Spleen (tissue), 11 donors: Measurements from ENCODE around the gene GADD45GIP1. TPM values are rescaled to one million over a fixed set of nuclear protein-coding genes. Genes with fewer than 3 reads are reported as not detected.
"Not testable (repeated sequence)": the region's sequence is repeated elsewhere in the genome, so short reads cannot be mapped to it uniquely, and the experiment has no call there.

Source experiments
- DNase-seq: peaks from one replicate; pipeline ENCODE4 v3.0.0-alpha.2; 2020
- H3K27ac ChIP-seq, 8 donors: fragments of 200-600 bp; sonication (generic) in 7 of 8; 1 replicate in 4 of 8; 2 replicates in 4 of 8; pipeline versions ENCODE4 v1.5.0 to v1.8.0; 2016 to 2021; ENCODE audit warnings: inconsistent platforms in 4 of 8, mild to moderate bottlenecking in 4 of 8, moderate library complexity in 1 of 8
- H3K27me3 ChIP-seq, 7 donors: fragments of 200-600 bp; sonication (generic) in 6 of 7; replicated peaks in 1 of 7; 1 replicate in 4 of 7; 2 replicates in 3 of 7; pipeline versions ENCODE4 v1.5.0 to v1.8.0; 2016 to 2021; ENCODE audit warnings: inconsistent platforms in 3 of 7, mild to moderate bottlenecking in 1 of 7
- H3K36me3 ChIP-seq, 6 donors: fragments of 200-600 bp; sonication (generic) in 5 of 6; 1 replicate in 4 of 6; 2 replicates in 2 of 6; pipeline versions ENCODE4 v1.5.0 to v1.8.0; 2016 to 2021; ENCODE audit warnings: inconsistent platforms in 2 of 6
- H3K4me1 ChIP-seq, 6 donors: fragments of 200-600 bp; sonication (generic) in 5 of 6; 1 replicate in 3 of 6; 2 replicates in 3 of 6; pipeline versions ENCODE4 v1.5.0 to v1.8.0; 2016 to 2021; ENCODE audit warnings: inconsistent platforms in 3 of 6
- H3K4me3 ChIP-seq, 8 donors: fragments of 200-600 bp; sonication (generic) in 7 of 8; 1 replicate in 4 of 8; 2 replicates in 4 of 8; pipeline versions ENCODE4 v1.5.0 to v1.8.0; 2016 to 2021; ENCODE audit warnings: inconsistent platforms in 4 of 8, mild to moderate bottlenecking in 4 of 8, moderate library complexity in 2 of 8
- H3K9me3 ChIP-seq, 8 donors: fragments of 200-600 bp; sonication (generic) in 7 of 8; 1 replicate in 4 of 8; 2 replicates in 4 of 8; pipeline versions ENCODE4 v1.5.0 to v1.8.0; 2016 to 2021; ENCODE audit warnings: inconsistent platforms in 4 of 8
- POLR2A ChIP-seq, 3 donors: fragments of 450-650 bp; IDR thresholded peaks; one replicate each; pipeline ENCODE4 v1.5.1; 2017; ENCODE audit warnings: antibody characterized with exemption in 3 of 3, mild to moderate bottlenecking in 1 of 3
- POLR2AphosphoS5 ChIP-seq, 3 donors: sonication (generic); formaldehyde crosslinking; IDR thresholded peaks; one replicate each; pipeline ENCODE4 v1.5.1; 2017; ENCODE audit warnings: antibody characterized with exemption in 3 of 3
- WGBS, 5 donors: extraction: QIAGEN DNeasy Blood & Tissue Kit in 3 of 5; methylation state at CpG; one replicate each; pipeline versions ENCODE4 v1.1.5 to v1.1.7; 2013 to 2018; 5-methylcytosine and 5-hydroxymethylcytosine counted together
- intact Hi-C: fragments of 100-400 bp; cut with DNase I; formaldehyde crosslinking; loops from one replicate; pipeline ENCODE4 v1.15.0; 2023; ENCODE audit warnings: low total_unique reads
- polyA plus RNA-seq, 3 donors: library from polyadenylated mRNA; stranded (reverse); fragments of 200-250 nt; gene quantifications; one replicate each; pipeline ENCODE4 v1.2.1, GENCODE V29; 2013
- total RNA-seq, 7 donors: library from RNA; depleted of rRNA in 3 of 7; stranded (reverse); fragments of >200 nt in 3 of 7; fragmentation: NEBNext Ultra II Directional in 4 of 7; extraction: Animal tissue kit (Norgen Biotek cat#: 25700) in 4 of 7; gene quantifications; one replicate each; pipeline versions ENCODE4 v1.1.0 to v1.2.1, GENCODE V29; 2016 to 2021
- TF ChIP-seq, protein P1 (sequence below), 11 experiments: fragments of 200-600 bp in 7 of 11; fragments of 450-650 bp in 4 of 11; sonication (generic) in 4 of 11; IDR thresholded peaks in 8 of 11; conservative IDR thresholded peaks in 3 of 11; 1 replicate in 7 of 11; 2 replicates in 4 of 11; pipeline versions ENCODE4 v1.4.0 to v1.8.0; 2016 to 2021; ENCODE audit warnings: antibody characterized with exemption in 11 of 11, inconsistent platforms in 4 of 11, mild to moderate bottlenecking in 1 of 11
- donor health status: healthy with polysubstance abuse.
- donor health status: DM: no; HTN: no; CAD: no; lungs with moderate emphysema.
- donor health status: DM: no; HTN: no; CAD: no.
- donor health status: Bipolar disorder and iron deficiency.
- donor health status: healthy.
- donor health status: DM: no; HTN: no; CAD: no.
- donor health status: DM: yes; HTN: yes; CAD: no.

Gene GADD45GIP1
- total and polyA plus RNA-seq, 10 donors = 12.8 to 47.9 (median 21.8) TPM

DNA sequence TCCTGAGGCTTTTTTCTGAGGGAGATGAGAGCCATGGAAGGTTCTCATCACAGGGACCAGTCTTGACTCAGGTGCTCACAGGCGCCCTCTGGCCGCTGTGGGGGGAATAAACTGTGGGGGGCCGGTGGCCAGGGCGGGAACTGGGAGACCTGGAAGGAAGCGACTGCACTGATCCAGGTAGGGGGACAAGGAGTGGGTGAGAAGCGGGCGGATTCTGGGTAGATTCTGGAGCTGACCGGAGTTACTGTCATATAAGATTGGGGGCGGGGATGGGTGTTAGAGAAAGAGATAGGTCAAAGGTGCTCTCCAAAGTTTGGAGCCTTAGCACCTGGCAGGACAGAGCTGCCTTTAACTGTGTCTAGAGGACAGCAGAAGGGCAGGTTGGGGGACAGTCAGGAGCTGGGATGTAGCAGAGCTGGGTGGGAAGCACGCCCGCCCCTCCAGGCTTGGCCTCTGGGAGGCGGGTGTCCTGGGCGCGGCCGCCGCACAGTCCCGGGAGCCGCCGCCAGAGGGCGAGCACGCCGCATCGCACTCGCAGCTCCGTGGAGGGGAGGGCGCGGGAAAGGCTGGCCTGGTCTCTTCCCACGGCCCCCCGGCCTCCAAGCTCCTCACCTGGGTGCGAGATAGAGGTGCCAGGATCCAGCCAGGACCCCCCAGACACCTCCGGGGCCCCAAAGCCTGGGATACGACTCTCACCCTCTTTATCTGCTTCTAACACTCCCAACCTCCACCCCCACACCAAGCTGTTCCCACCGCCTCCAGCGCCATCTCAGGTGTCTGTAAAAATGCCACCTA, 8.2 kb upstream of the GADD45GIP1 start:
- H3K27me3 ChIP-seq = no peaks in the 10 kb centered on the region
- H3K4me3 ChIP-seq = peak overlapping the region; percentile 27 to 72 (median 38)
- intact Hi-C loops = loop anchor here (10.0 kb wide), 1 partner anchor 80 kb away; the partner anchor contains the start of genes DNASE2 and KLF1
- 0 to 1% (median 0%) methylated on average over 17 to 34 of the region's 34 CpGs for WGBS, 5 donors
- no peaks in the 10 kb centered on the region for H3K36me3 ChIP-seq
- peak overlapping the region in 7 of 8 donors; percentile 27 to 79 (median 62) for H3K27ac ChIP-seq
- TF ChIP-seq, protein P1, sequence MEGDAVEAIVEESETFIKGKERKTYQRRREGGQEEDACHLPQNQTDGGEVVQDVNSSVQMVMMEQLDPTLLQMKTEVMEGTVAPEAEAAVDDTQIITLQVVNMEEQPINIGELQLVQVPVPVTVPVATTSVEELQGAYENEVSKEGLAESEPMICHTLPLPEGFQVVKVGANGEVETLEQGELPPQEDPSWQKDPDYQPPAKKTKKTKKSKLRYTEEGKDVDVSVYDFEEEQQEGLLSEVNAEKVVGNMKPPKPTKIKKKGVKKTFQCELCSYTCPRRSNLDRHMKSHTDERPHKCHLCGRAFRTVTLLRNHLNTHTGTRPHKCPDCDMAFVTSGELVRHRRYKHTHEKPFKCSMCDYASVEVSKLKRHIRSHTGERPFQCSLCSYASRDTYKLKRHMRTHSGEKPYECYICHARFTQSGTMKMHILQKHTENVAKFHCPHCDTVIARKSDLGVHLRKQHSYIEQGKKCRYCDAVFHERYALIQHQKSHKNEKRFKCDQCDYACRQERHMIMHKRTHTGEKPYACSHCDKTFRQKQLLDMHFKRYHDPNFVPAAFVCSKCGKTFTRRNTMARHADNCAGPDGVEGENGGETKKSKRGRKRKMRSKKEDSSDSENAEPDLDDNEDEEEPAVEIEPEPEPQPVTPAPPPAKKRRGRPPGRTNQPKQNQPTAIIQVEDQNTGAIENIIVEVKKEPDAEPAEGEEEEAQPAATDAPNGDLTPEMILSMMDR (IDR thresholded peaks at IDR 0.05 in 8 of 11, conservative IDR thresholded peaks at IDR 0.05 in 3 of 11) = peak; percentile 80 to 98 (median 96)
- TF ChIP-seq POLR2AphosphoS5 (IDR thresholded peaks at IDR 0.05) (peak; percentile 26 to 81 (median 57)), POLR2A (IDR thresholded peaks at IDR 0.05) (no peak)
- H3K9me3 ChIP-seq = no peaks in the 10 kb centered on the region
- H3K4me1 ChIP-seq = peaks cover 3 to 14% (median 12%) of the 10 kb centered on the region in 6 donors
- peak; percentile 95 for DNase-seq

DNA sequence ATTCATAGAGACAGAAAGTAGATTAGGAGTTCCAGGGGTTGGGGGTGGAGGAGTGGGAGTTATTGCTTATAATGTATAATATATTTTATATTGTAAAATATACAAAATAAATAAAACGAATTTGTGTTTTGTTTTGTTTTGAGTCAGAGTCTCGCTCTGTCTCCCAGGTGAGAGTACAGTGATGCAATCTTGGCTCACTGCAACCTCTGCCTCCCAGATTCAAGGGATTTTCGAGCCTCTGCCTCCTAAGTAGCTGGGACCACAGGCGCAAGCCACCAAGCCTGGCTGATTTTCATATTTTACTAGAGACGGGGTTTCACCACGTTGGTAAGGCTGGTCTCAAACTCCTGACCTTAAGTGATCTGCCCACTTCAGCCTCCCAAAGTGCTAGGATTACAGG, 2.5 kb upstream of the GADD45GIP1 start:
- TF ChIP-seq POLR2A (IDR thresholded peaks at IDR 0.05) = no peak
- TF ChIP-seq, protein P1 (IDR thresholded peaks at IDR 0.05 in 8 of 11, conservative IDR thresholded peaks at IDR 0.05 in 3 of 11) = no peak
- Histone ChIP-seq H3K27me3 (no peaks in the 10 kb centered on the region), H3K36me3 (peaks cover 0 to 12% (median 1%) of the 10 kb centered on the region in 6 donors), H3K4me1 (peaks cover 20 to 35% (median 27%) of the 10 kb centered on the region in 6 donors), H3K4me3 (no peak overlapping the region), H3K9me3 (no peaks in the 10 kb centered on the region), H3K27ac (no peak overlapping the region)
- WGBS, 5 donors = 59 to 83% (median 66%) methylated on average over 6 of the region's 6 CpGs
- intact Hi-C loops = no loop called here
- no peak for DNase-seq

GRCh38 chr19:12957389-12957952, 448 bp upstream of the GADD45GIP1 start:
- whole genome bisulfite sequencing, 5 donors = 28 to 35% (median 32%) methylated on average over 30 to 31 of the region's 31 CpGs
- H3K27me3 ChIP-seq, DNase-seq, intact Hi-C loops, H3K9me3 ChIP-seq: not testable (repeated sequence)
- Histone ChIP-seq H3K36me3 (peaks cover 0 to 32% (median 20%) of the 10 kb centered on the region in 6 donors), H3K27ac (peak overlapping the region; percentile 76 to 94 (median 92)), H3K4me3 (peak overlapping the region; percentile 79 to 99 (median 93)), H3K4me1 (peaks cover 36 to 55% (median 47%) of the 10 kb centered on the region in 6 donors)

DNA sequence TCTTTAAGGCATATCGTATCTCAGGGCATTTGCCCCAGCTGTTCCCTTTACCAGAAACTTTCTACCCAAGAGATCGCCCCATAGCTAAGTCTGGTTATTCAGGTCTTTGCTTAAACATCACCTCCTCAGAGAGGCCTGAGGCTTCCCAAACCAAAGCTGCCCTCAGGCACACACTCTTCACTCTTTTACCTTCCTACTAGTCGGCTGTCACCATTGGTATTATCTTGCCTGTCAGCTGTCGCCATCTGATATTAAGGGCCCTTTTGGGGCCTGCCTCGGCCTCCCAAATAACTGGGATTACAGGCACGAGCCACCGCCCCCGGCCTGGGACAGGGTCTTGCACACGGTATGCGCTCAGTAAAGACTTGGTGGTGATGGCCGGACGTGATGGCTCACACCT, 1.0 kb downstream of the GADD45GIP1 start:
- peaks cover 36 to 66% (median 51%) of the 10 kb centered on the region in 6 donors for H3K4me1 ChIP-seq
- 53 to 73% (median 66%) methylated on average over 12 of the region's 12 CpGs for WGBS, 5 donors

DNA sequence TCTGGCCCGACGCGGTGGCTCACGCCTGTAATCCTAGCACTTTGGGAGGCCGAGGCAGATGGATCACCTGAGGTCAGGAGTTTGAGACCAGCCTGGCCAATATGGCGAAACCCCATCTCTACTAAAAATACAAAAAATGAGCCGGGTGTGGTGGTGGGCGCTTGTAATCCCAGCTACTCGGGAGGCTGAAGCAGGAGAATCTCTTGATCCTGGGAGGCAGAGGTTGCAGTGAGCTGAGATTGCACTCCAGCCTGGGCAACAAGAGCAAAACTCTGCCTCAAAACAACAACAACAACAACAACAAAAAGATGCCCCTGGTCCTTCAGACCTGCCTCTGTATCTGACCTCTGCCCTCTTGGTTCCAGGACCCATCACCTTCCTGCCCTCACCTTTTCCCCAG, 1.4 kb downstream of the GADD45GIP1 start:
- peaks cover 0 to 51% (median 38%) of the 10 kb centered on the region in 6 donors for H3K36me3 ChIP-seq
- H3K27me3 ChIP-seq, intact Hi-C loops, H3K9me3 ChIP-seq, DNase-seq: not testable (repeated sequence)
- 83 to 86% (median 85%) methylated on average over 9 of the region's 9 CpGs for WGBS, 5 donors
- peak overlapping the region in 6 of 8 donors; percentile 87 to 99 (median 96) for H3K4me3 ChIP-seq
- H3K27ac ChIP-seq = peak overlapping the region in 5 of 8 donors; percentile 89 to 93 (median 92)
- peaks cover 36 to 66% (median 51%) of the 10 kb centered on the region in 6 donors for H3K4me1 ChIP-seq

More for the DNA sequence above, 1.0 kb downstream of the GADD45GIP1 start:
- H3K27ac ChIP-seq = peak overlapping the region in 6 of 8 donors; percentile 89 to 94 (median 92)
- TF ChIP-seq, protein P1 (IDR thresholded peaks at IDR 0.05 in 8 of 11, conservative IDR thresholded peaks at IDR 0.05 in 3 of 11) = no peak
- no peak for TF ChIP-seq POLR2AphosphoS5 (IDR thresholded peaks at IDR 0.05)
- no peak for TF ChIP-seq POLR2A (IDR thresholded peaks at IDR 0.05)
- no peaks in the 10 kb centered on the region for H3K9me3 ChIP-seq
- peak overlapping the region; percentile 79 to 99 (median 93) for H3K4me3 ChIP-seq
- DNase-seq = no peak
- intact Hi-C loops = no loop called here
- H3K36me3 ChIP-seq = peaks cover 0 to 47% (median 34%) of the 10 kb centered on the region in 6 donors
- H3K27me3 ChIP-seq = no peaks in the 10 kb centered on the region
